ENCODE data around the gene ZFP36.
A peak's percentile ranks its signal among the peaks of the same experiment; 100 is the strongest.

Gene ZFP36

DNA sequence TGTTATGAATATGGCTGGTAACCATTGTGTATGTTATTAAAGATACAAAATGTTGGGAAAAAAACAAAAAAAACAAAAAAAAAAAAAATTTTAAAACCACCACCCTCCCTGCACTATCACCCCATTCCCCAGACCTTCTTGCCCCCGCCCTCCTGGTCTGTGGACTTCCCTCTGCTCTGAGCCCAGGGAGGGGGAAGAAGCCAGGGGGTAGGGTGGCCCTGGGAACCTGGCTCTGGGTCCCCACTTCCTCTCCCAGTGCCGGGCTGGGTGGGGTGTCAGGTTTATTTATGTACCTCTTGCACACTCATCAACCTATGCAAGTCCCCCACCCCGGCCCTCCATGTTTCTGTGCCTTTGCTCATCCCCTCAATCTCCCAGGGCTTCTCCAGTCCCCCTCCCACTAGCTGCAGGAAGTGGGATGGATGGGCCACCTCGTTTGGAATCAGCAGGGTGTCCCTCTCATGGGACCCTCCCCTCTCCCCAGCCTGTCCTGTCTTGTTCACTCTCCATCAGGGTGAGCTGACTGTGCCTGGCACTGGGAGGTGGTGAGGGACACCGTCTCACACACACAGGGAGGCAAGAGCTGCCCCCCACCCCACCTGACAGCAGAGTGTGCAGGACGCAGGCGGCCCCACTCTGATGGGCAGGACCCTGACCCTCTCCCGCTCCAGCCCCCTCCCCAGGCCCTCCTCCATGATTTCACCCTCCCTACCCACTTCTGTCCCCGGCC is 21.6 kb upstream of the ZFP36 start:
- DNase-seq: no peak

DNA sequence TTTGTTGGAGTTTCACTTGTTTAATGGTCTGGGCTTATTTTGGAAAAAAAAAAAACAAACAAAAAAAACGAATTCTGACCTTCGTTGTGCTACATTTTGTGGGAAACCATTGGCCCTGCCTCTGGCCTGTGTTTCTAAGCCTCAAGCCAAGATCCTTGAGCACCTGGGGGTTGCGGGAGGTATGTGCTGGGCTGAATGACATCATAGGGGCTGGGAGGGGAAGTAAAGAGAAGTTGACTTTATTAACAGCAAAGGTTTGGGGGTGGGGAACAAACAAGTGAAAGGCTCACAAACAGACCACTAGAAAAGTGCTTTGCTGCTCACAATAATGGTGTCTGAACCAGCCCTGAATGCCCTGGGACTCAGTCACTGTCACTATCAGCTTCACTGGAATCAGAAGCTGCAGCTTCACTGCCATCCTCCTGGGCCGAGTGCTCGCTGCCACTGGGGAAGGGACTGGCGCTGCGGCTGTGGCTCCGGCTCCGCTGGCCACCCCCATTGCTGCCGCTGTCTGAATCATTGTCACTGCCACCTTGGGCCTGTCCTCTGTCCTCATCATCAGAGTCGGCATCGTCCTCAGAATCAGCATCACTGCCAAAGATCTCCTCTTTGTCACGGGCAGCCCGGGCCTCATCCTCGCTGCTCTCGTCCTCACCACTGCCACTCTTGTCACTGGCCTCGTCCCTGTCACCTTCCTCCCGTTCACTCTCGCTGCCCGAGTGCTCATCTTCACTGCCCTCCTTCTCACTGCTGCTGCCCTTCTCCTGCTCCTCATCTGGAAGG is 20.8 kb upstream of the ZFP36 start:
- no peak for DNase-seq

DNA sequence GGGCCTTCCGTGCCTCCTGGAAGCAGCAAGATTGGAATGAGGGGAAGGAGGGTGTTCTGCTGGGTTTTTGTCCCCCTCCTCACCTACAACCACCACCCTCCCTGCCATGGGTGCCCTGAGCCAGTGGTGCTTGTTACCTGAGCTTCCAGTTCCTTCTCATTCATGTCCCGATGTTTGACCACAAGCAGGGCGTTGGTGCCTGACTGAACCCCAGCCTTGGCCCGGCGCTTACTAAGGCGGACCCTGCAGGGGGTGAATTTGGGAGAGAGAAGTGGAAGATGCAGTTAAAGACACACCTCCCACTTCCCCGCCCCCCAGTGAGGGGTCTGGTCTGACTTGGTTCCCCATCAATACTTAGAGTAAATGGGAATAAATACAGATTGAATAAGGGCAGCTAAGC is 20.1 kb upstream of the ZFP36 start:
- no peak for DNase-seq

DNA sequence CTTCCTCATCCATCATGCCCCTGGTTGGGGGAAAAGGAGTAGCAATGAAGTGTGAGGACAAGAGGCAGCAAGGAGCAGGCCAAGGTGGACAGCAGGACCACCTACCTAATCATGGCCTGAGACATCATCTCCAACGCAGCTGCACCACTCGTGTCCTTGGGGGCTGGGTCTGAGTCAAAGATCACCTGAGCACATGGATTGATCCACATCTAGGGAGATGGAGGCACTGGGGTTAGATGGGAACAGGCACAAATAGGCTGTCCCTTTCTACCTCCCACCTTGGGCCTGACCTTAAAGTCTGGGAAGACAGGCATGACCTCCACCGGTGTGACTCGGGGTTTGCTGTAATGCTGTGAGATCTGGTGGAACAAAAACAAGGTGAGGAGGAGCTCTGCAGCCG is 18.0 kb upstream of the ZFP36 start:
- DNase-seq: no peak

DNA sequence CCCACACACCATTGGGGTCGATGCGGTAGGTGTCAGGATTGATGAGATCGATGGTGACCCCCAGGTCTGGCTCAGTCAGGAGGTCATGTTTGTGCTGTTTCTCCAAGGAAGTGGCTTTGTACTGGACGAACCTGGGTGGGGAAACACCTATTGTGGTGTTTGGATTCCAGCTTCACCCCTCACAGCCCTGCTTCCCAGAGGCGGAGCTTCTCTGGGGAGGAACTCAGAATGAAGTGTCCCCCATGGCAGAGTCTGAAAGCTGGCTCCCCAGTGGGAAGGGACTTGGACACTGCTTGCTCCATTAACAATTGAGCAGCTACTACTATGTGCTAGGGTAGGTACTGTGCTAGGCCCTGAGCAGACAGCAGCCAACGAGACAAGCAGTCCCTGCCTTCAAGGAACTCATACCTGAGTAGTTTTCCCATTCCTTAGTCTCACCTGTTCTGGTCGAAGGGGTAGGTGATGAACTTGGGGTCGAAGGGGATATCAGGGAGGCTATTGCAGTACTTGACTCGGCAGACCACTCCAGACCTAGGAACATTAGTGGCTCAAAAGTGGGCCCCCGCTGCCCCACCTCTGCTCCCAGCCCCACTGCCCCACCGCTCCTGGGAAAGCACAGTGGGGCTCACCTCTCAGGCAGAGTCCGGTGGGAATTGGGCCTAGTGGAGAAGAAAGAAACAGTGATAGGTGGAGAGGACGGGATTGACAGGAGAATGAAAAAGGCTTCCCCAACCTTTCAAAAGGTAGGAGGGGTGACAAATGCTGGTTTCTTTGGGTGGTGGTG is 16.8 kb upstream of the ZFP36 start:
- no peak for DNase-seq

DNA sequence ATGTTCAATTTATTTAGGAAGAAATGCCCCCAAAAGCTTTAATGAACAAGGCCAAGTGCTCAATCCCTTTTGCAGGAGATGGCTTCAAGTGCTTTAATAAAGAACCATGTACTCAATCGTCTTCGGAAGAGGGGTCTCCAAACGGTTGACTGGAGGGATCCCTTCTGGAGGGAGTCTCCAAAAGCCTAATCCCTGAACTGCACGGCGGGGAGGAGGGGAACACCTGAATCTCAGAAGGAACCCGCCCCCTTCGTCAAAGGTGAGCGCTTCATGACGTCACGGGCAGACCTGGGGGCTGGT is 16.2 kb upstream of the ZFP36 start:
- DNase-seq: peak; percentile 79

DNA sequence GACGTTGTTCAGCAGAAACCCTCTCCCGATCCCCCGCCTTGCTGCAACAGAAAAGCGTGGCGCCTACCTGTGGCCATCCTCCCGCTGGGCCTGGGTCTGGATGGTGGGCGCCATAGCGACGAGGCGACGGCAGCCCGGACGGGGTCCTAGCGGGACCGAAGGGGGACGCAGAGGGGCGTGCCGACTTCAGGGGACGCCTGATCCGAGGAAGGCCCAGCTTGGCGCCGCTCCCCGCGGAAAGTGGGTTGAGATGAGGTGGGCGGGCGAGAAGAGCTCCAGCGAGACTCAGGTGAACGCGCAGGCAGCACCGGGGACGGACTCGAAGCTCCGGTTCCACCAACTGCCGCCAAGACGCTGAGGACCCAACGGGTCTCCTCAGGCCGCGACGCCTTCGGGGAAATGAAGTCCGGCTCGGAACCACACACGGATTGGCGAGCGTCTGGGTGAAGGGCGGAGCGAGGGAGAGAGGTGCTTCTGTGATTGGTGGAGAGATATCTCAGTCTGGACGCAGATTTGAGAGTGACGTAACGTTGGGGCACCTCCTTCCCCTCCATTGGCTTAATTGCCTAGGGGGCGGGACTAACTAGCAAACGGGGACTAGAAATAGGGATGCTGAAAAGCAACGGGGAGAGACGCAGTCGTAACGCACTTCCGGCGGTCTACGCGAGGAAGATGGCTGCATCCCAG is 15.8 kb upstream of the ZFP36 start, which contains the start of the genes MED29 and PAF1:
Gene MED29 (plus strand): TSS at position 628 of the 687 bp plus-strand sequence. CDS start 45 bp downstream, at position 673.
Gene PAF1 (minus strand): TSS at position 356 of the 687 bp plus-strand sequence. CDS start 242 bp downstream, at position 114.
- peak; percentile 90 for DNase-seq

DNA sequence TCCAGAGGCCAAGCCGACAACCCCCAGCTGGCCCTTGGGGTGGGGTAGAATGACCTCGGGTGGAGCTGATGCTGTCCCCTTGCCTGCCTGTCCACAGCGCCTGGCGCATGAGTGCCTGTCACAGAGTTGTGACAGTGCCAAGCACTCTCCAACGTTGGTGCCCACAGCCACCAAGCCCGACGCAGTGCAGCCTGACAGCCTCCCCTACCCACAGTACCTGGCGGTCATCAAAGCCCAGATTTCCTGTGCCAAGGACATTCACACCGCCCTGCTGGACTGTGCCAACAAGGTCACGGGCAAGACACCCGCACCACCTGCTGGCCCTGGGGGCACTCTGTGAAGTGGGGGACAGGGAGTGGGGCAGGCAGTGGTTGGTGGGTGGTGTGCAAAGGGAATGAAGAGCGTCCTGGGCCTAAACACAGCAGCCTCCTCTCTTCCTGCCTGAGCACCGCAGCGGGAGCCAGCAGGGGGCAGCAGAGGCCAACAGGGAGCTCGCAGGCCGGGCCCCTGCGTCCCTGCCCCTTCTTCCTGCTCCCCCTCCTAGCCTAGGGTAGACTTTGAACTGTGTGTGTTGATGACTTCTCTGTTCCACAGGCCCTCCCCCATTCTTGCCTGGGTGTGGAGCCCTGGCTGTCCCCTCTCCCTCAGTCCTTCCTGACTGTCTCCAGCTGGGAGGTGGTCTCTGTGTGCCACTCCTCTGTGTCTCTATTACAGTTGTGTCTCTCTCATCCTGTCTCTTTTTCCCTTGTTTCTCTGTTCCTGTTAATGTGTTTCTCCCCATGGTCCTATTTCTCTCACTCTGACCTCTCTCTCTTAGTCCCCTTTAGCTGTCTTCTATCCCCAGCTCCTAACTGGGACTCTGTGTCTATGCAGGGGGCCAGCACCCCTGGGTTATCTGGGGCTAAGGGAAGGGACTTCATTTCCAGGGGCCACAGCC is 9.0 kb upstream of the ZFP36 start:
- peak; percentile 95 for DNase-seq

DNA sequence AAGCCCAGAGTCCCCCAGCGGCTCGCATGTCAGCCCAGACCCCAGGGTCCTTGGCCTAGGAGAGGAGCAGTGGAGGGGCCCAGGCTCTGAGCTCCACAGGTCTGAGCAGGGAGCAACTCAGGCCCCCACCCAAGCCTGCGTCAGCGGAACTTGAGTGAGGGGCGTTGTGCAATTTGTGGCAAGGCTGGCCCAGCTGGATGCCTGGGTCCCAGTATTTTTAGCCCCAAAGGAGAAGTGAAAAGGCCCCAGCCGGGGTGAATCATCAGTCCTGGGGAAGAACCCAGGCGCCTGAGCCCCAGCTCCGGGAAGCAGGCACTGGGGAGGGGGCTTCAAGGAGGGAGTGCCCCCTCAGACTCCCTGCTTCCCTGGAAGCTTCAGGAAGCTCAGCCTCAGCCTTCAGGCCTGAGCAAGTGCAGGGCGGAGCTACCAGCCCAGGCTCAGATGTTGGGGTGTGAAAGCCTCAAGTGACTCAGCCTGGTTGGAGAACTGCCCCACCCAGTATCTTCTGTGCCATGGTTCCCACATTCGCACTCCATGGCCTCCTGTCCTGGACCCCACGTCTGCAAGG is 8.3 kb upstream of the ZFP36 start:
- DNase-seq: no peak

DNA sequence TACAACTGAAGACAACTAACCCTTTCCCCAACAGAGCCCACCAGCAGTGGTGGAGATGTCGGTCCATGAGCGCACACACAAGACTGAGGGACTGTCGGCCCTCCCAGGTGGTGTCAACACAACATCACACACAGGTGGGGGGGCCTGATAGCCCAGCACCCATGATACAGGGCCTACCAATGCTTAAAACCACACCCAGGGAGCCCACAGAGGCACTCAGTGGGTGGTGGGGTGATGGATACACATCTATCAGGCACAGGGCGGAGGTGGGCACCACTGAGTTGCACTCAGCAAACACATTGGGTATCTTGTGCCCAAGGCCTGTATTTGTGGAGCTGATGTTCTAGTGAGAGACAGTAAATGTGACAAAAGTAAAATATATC is 7.0 kb upstream of the ZFP36 start:
- no peak for DNase-seq

DNA sequence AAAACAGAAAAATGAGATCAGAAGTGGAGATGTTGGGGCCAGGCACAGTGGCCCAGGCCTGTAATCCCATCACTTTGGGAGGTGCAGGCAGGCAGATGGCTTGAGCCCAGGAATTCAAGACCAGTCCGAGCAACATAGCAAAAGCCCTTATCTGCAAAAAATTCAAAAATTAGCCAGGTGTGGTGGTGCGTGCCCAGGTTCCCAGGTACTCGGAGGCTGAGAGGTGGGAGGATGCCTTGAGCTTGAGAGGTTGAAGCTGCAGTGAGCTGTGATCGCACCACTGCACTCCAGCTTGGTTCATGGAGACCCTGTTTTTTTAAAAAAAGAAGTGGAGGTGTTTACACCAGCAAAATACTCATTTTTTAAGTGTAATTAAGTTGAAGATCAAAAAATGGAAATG is 6.6 kb upstream of the ZFP36 start:
- no peak for DNase-seq

DNA sequence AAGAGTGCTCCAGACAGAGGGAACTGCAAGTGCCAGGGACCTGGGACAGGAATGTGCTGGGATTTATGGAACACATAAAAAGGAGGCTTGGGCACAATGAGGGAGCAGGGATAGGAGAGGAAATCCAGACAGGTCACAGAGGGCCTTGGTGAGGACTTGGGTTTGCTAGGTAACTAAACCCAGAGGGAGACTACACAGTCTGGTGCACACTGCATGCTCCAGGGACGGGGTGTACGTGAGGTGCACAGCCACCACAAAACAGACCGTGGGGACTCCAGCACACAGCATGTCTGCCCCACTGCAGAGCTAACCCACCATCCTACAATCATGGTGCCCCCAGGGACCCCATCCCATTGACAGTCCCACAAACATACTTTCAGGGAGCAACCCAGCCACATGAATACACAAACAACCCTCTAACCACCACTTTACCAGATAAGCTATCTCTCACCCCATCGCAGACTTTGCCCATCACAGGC is 5.5 kb upstream of the ZFP36 start:
- DNase-seq: no peak

DNA sequence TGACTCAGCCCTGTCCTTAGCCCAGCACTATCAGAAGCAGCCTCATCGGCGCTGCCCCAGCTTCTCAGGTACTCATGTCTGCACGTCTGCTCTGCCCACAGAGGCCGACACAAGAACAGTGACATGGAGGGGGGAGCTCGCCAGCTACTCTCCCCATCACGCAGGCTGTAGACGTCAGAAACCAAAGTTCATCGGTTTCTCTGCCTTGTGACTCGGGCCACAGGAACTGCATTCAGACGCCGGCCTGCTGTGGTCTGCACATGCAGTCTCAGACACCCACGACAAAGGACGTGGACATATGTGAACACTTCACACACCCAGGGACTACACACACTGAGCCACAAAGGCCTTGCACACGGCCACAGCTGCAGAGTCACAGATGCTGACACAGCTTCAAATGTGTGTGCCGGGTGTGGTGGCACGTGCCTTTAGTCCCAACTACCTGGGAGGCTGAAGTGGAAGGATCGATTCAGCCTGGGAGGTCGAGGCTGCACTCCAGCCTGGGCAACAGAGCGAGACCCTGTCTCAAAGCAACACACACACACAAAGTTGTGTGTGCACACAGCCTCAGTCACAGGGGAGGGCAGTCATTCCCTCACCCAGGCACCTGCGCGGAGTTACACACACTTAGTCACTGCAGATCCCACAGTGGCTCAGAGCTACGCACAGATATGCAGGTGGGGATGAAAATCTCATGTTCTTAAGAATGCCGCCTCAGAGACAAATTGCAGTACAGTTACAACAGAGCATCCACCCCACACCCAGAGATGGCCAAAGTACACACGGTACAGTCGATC is 4.9 kb upstream of the ZFP36 start:
- peak; percentile 56 for DNase-seq

DNA sequence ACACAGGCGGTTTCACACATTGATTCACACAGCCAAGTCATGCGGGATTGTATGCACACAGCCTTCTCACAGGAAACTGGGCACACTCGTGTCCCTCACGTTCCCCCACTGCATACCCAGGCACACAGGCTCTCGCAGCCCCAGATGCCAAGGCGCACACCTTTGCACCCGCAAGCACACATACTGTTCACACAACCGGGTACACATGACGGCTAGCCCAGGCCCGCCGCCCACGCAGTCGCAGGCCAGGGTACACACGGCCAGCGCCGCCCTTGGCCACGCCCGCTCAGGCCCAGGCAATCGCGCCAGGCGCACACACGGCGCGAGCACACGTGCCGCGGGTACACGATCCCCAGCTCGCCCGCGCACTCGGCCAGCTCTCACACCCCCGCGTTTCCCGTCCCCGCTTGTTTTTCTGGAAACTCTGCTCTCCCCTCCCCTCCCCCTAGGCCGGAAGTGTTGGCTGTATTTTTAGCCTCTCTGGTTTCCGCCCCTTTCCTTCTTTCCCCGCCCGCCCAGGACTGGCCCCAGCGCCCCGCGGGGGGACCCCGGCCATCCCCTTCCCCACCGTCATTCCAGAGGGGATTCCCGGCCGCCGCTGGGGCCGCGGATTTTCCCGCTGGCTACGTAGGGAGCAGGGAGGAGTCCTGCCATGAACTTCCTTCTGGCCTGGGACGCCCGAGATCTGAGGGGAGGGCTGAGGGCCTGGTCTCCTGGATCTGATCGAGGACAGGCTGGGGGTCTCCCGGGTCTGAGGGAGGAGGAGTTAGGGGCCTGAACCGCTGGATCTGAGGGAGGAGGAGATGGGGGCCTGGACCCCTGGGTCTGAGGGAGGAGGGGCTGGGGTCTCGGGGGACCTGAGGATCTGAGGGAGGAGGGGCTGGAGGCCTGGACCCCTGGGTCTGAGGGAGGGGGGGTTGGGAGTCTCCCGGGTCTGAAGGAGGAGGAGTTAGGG is 4.0 kb upstream of the ZFP36 start:
- peak; percentile 79 for DNase-seq

DNA sequence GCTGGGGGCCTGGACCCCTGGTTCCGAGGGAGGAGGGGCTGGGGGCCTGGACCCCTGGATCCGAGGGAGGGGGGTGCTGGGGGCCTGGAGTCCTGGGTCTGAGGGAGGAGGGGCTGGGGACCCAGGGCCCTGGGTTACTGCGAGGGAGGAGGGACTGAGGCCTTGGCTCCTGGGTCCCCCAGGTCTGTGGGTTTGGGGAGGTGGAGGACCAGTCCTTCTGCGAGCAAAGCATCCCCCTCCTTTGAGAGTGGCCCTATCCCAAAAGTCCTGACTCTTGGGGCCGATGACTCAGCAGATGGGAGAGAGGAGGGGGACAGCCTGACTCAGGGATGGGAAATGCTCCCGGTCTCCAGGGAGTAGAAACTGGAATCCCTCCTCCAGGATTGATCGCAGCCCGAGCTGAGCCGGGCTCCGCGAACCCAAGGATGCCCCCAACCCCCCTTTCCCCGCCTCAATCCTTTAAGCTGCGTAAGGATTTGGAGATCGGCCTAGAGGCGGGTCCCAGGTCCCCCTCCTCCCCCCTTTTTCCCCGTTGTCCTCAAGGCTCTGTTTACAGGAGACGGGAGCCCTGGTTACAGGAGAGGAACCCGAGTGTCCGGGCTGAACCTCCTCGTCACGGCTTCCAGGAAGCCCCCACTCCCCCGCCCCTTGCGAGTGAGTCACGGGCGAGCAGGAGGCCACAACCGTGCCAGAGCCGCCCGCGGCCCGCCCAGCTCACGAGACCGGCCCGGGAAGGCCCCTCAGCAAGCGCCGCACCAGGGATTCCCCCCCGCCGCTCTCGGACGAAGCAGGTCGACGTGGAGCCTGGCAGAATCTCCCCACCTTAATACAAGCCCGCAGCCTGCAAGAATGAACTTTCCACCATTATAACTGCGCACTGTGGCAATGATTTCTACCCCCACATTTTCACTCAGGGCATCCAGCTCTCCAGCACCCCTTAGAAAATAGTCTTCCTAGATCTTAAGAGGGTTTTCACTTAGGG is 3.0 kb upstream of the ZFP36 start:
- peak; percentile 95 for DNase-seq

DNA sequence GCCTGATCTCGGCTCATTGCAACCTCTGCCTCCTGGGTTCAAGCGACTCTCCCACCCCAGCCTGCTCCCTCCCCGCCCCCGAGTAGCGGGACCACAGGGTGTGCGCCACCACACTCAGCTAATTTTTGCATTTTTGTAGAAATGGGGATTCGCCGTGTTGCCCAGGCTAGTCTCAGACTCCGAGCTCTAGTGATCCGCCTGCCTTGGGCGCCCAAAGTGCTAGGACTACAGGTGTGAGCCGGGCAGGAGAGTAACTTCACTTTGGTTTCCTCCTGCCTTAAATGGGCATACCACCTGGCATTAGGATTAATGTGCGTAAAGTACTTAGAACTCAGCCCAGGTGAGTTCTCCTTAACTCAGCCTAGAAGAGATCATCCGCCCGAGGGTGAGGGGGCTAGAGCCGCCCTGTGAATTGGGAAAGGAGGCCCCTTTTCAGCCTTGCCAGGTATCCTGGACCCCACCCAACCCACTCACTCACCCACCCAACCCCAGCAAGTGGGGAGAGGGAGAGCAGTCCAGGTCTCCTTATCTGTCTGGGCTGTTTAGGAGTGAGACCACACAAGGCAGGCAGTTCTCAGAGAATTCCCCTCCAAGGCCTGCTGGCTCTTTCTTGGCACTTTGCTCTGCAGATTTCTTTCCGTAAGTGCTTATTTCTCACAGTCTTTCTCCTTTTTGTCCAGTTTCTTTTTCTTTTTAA is 1.2 kb upstream of the ZFP36 start:
- no peak for DNase-seq

DNA sequence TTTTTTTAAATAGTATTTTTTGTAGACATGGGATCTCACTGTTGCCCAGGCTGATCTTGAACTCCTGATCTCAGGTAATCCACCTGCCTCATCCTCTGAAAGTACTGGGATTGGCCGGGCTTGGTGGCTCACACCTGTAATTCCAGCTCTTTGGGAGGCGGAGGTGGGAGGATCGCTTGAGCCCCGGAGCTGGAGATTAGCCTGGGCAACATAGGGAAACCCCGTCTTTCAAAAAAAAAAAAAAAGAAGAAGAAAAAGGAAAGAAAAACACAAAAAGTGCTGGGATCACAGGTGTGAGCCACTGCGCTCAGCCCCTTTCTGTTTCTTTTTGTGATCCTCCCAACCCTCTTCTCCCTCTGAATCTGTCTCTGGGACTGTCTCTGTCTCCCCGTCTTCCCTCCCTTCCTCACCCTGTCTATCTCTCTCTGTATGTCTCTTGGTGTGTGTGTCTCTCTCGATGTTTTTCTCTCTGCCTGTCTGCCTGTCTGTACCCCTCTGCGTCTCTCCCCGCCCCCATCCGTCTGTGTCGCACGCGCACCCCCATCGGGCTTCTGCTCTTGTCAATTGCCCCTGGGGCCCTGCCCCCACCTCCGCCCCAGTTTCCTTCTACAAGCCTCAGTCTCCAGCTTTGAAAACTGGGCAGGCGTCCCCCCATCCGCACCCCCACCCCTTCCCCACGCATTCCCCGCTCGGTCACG is 540 bp upstream of the ZFP36 start:
- DNase-seq: peak; percentile 87
